Adrenal gland (tissue), 12 donors: Measurements from ENCODE around the gene PSPC1. TPM values are rescaled to one million over a fixed set of nuclear protein-coding genes. Genes with fewer than 3 reads are reported as not detected.
A peak's percentile ranks its signal among the peaks of the same experiment; 100 is the strongest.
"Not testable (repeated sequence)": the region's sequence is repeated elsewhere in the genome, so short reads cannot be mapped to it uniquely, and the experiment has no call there.

ENCODE experiments used
- DNase-seq, 7 donors: peaks; one replicate each; pipeline ENCODE4 v3.0.0-alpha.2; 2019 to 2020
- H3K27ac ChIP-seq, 5 donors: fragments of 200-600 bp; sonication (generic) in 4 of 5; 1 replicate in 3 of 5; 2 replicates in 2 of 5; pipeline versions ENCODE4 v1.5.1 to v1.8.0; 2016 to 2020; ENCODE audit warnings: mild to moderate bottlenecking in 1 of 5
- H3K27me3 ChIP-seq: fragments of 200-600 bp; 2 replicates; pipeline ENCODE4 v1.8.0; 2021
- H3K36me3 ChIP-seq, 2 donors: fragments of 200-600 bp; replicated peaks in 1 of 2; 1 replicate in 1 of 2; 2 replicates in 1 of 2; pipeline versions ENCODE4 v1.5.1 to v1.8.0; 2018 to 2022
- H3K4me1 ChIP-seq, 2 donors: fragments of 200-600 bp; replicated peaks in 1 of 2; 1 replicate in 1 of 2; 2 replicates in 1 of 2; pipeline versions ENCODE4 v1.5.1 to v1.8.0; 2018 to 2021
- H3K4me3 ChIP-seq, 4 donors: fragments of 200-600 bp; sonication (generic) in 3 of 4; one replicate each; pipeline ENCODE4 v1.5.1; 2016 to 2018
- H3K9me3 ChIP-seq, 3 donors: fragments of 200-600 bp; sonication (generic) in 1 of 3; replicated peaks in 1 of 3; 1 replicate in 2 of 3; 2 replicates in 1 of 3; pipeline versions ENCODE4 v1.5.1 to v1.8.0; 2016 to 2021
- POLR2A ChIP-seq, 2 donors: fragments of 450-650 bp; IDR thresholded peaks; one replicate each; pipeline ENCODE4 v1.6.1; 2017; ENCODE audit warnings: antibody characterized with exemption in 2 of 2, mild to moderate bottlenecking in 2 of 2, moderate library complexity in 1 of 2
- WGBS, 4 donors: extraction: QIAGEN DNeasy Blood & Tissue Kit in 2 of 4; methylation state at CpG; one replicate each; pipeline versions ENCODE4 v1.1.5 to v1.1.7; 2013 to 2017; 5-methylcytosine and 5-hydroxymethylcytosine counted together
- intact Hi-C, 2 donors: fragments of 100-400 bp; cut with DNase I; formaldehyde crosslinking; loops; one replicate each; pipeline versions ENCODE4 v1.14.1 to v1.15.0; 2022 to 2023
- polyA plus RNA-seq, 3 donors: library from polyadenylated mRNA; stranded (reverse); fragments of 200-250 nt in 2 of 3; fragments of 350-450 nt in 1 of 3; fragmentation: Illumina TruSeq in 1 of 3; extraction: RNeasy Lipid Tissue Mini Kit (QIAGEN cat#74804) in 1 of 3; gene quantifications; one replicate each; pipeline ENCODE4 v1.2.3, GENCODE V29; 2013 to 2014
- total RNA-seq, 9 donors: library from RNA; depleted of rRNA in 4 of 9; stranded (reverse); fragments of >200 nt in 4 of 9; fragments of 120-200 nt in 1 of 9; fragmentation: NEBNext Ultra II Directional in 1 of 9; extraction: Animal tissue kit (Norgen Biotek cat#: 25700) in 1 of 9; gene quantifications; one replicate each; pipeline versions ENCODE4 v1.1.0 to v1.2.4, GENCODE V29; 2013 to 2023
- TF ChIP-seq, protein P1 (sequence below), 6 experiments: fragments of 450-650 bp in 4 of 6; fragments of 200-600 bp in 2 of 6; sonication (generic) in 1 of 6; IDR thresholded peaks; 1 replicate in 5 of 6; 2 replicates in 1 of 6; pipeline versions ENCODE4 v1.5.1 to v1.8.0; 2016 to 2021; ENCODE audit warnings: antibody characterized with exemption in 6 of 6, mild to moderate bottlenecking in 2 of 6, moderate library complexity in 1 of 6
- donor health status: healthy with polysubstance abuse.
- donor health status: Bipolar disorder and iron deficiency.
- donor health status: DM: yes; HTN: yes; CAD: no.
- donor health status: DM: no; HTN: no; CAD: no.
- donor health status: DM: no; HTN: no; CAD: no.
- donor health status: DM: yes; HTN: yes; CAD: no.

The PSPC1 gene
- total and polyA plus RNA-seq, 12 donors = 36.9 to 79.5 (median 50.6) TPM

DNA sequence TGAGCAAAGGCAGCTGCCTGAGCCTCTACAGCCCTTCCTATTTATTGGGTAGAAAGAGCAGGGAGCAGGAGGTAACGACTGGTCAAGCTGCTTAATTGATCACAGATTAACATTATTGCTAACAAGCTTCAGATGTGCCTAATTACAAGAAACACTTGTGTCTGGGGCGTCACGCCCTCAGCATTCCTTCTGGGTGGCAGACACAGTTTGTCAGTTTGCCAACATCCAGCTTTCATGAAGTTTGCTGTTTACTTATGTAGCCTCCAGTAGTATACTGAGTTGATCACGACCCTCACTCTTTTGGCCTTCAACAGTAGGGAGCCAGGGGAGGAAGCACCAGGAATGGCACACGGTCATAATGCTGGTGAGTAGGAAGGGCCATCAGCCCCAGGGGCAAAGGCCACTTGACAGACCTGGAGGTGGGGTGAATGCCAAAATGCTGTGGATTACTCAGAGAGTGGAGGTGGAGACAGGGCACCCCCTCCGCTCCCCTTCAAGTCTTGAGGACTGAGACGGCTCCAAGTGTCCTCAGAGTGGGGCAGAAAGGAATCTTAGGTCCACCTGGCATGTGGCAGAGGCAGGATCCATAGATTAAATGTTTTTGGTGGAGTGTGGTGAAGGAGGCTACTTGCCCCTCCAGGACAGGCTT is 34.9 kb upstream of the PSPC1 start:
- Histone ChIP-seq H3K36me3 (peaks cover 0 to 13% of the 10 kb centered on the region in 2 donors), H3K27ac (no peak overlapping the region), H3K4me3 (no peak overlapping the region), H3K9me3 (no peaks in the 10 kb centered on the region), H3K27me3 (no peaks in the 10 kb centered on the region), H3K4me1 (no peaks in the 10 kb centered on the region)
- TF ChIP-seq, protein P1, sequence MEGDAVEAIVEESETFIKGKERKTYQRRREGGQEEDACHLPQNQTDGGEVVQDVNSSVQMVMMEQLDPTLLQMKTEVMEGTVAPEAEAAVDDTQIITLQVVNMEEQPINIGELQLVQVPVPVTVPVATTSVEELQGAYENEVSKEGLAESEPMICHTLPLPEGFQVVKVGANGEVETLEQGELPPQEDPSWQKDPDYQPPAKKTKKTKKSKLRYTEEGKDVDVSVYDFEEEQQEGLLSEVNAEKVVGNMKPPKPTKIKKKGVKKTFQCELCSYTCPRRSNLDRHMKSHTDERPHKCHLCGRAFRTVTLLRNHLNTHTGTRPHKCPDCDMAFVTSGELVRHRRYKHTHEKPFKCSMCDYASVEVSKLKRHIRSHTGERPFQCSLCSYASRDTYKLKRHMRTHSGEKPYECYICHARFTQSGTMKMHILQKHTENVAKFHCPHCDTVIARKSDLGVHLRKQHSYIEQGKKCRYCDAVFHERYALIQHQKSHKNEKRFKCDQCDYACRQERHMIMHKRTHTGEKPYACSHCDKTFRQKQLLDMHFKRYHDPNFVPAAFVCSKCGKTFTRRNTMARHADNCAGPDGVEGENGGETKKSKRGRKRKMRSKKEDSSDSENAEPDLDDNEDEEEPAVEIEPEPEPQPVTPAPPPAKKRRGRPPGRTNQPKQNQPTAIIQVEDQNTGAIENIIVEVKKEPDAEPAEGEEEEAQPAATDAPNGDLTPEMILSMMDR (IDR thresholded peaks at IDR 0.05) = no peak
- TF ChIP-seq POLR2A (IDR thresholded peaks at IDR 0.05) = no peak
- WGBS, 4 donors = 87 to 93% (median 93%) methylated on average over 6 to 7 of the region's 7 CpGs
- intact Hi-C loops = no loop called here
- DNase-seq = peak in 1 of 7 donors; percentile 43

GRCh38 chr13:19817106-19817505 is 34.4 kb upstream of the PSPC1 start:
- H3K9me3 ChIP-seq = no peaks in the 10 kb centered on the region
- no peaks in the 10 kb centered on the region for H3K27me3 ChIP-seq
- no peak overlapping the region for H3K4me3 ChIP-seq
- no peaks in the 10 kb centered on the region for H3K4me1 ChIP-seq
- no peak overlapping the region for H3K27ac ChIP-seq
- TF ChIP-seq, protein P1 (IDR thresholded peaks at IDR 0.05) = no peak
- peaks cover 0 to 13% of the 10 kb centered on the region in 2 donors for H3K36me3 ChIP-seq
- intact Hi-C loops = no loop called here
- 95 to 97% (median 97%) methylated on average over 10 of the region's 10 CpGs for WGBS, 4 donors
- peak in 1 of 7 donors; percentile 25 for DNase-seq

DNA sequence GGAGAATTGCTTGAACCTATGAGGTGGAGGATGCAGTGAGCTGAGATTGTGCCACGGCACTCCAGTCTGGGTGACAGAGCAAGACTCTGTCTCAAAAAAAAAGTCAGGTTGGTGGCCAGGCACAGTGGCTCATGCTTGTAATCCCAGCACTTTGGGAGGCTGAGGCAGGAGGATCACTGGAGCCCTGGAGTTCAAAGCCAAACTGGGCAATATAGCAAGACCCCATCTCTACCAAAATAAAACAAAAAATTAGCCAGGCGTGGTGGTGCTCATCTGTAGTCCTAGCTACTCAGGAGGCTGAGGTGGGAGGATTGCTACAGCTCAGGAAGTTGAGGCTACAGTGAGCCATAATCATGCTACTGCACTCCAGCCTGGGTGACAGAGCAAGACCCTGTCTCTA is 33.1 kb upstream of the PSPC1 start:
- H3K27me3 ChIP-seq, H3K27ac ChIP-seq, H3K4me1 ChIP-seq, intact Hi-C loops, H3K4me3 ChIP-seq, H3K9me3 ChIP-seq: not testable (repeated sequence)
- 94 to 100% (median 98%) methylated on average over 2 of the region's 2 CpGs for WGBS, 4 donors
- DNase-seq = peak in 1 of 7 donors; percentile 18
- H3K36me3 ChIP-seq = peaks cover 0 to 13% of the 10 kb centered on the region in 2 donors

- Histone ChIP-seq H3K36me3 (no peaks in the 10 kb centered on the region), H3K4me1 (no peaks in the 10 kb centered on the region), H3K9me3 (no peaks in the 10 kb centered on the region), H3K27ac (no peak overlapping the region), H3K27me3 (no peaks in the 10 kb centered on the region), H3K4me3 (no peak overlapping the region)
- intact Hi-C loops = no loop called here
- TF ChIP-seq, protein P1 (IDR thresholded peaks at IDR 0.05) = no peak
- no peak for TF ChIP-seq POLR2A (IDR thresholded peaks at IDR 0.05)
- no peak for DNase-seq
- WGBS, 4 donors = 93 to 97% (median 95%) methylated on average over 7 of the region's 7 CpGs
These were observed 28.5 kb upstream of the PSPC1 start for GRCh38 chr13:19810996-19811881.
